Naive thymus-derived CD8-positive, alpha-beta T cell (primary cell): ENCODE data around the gene BMPR1A. TPM values are rescaled to one million over a fixed set of nuclear protein-coding genes. Genes with fewer than 3 reads are reported as not detected.
"Not testable (repeated sequence)": the region's sequence is repeated elsewhere in the genome, so short reads cannot be mapped to it uniquely, and the experiment has no call there.

Experiments
- ATAC-seq, 2 donors: fragments of 150-1000 bp; cut with Tn5 transposase in 1 of 2; sonication (Bioruptor Pico), chemical (Tn5 transposase) in 1 of 2; 1 replicate in 1 of 2; 2 replicates in 1 of 2; pipeline ENCODE4 v1.10.0; 2021; ENCODE audit warnings: mild to moderate bottlenecking in 2 of 2, moderate library complexity in 2 of 2
- POLR2A ChIA-PET: fragments of 350-600 bp; sonication (Branson Sonifier 250); formaldehyde crosslinking; loops from one replicate; lab custom pipeline; 2021; ENCODE audit warnings: antibody characterized with exemption; lab: Charles Lee
- DNase-seq, 10 donors: peaks; one replicate each; pipeline versions ENCODE4 v3.0.0 to v3.0.0-alpha.2; 2020 to 2022
- H3K27ac Mint-ChIP-seq, 10 donors: one replicate each; pipeline ENCODE4 v1.8.0; 2020 to 2022; ENCODE audit warnings: mild to moderate bottlenecking in 10 of 10, mixed read lengths in 10 of 10, moderate library complexity in 4 of 10, inconsistent platforms in 1 of 10
- H3K27me3 Mint-ChIP-seq, 5 donors: one replicate each; pipeline ENCODE4 v1.8.0; 2021 to 2022; ENCODE audit warnings: mixed read lengths in 5 of 5
- H3K36me3 Mint-ChIP-seq, 3 donors: one replicate each; pipeline ENCODE4 v1.8.0; 2020 to 2022; ENCODE audit warnings: mixed read lengths in 3 of 3, mild to moderate bottlenecking in 2 of 3, inconsistent platforms in 1 of 3
- H3K4me1 Mint-ChIP-seq, 4 donors: one replicate each; pipeline ENCODE4 v1.8.0; 2021 to 2022; ENCODE audit warnings: mixed read lengths in 4 of 4
- H3K4me3 Mint-ChIP-seq, 10 donors: one replicate each; pipeline ENCODE4 v1.8.0; 2020 to 2022; ENCODE audit warnings: mild to moderate bottlenecking in 10 of 10, mixed read lengths in 10 of 10, moderate library complexity in 6 of 10, inconsistent platforms in 1 of 10
- H3K9me3 Mint-ChIP-seq, 9 donors: one replicate each; pipeline ENCODE4 v1.8.0; 2020 to 2022; ENCODE audit warnings: mixed read lengths in 9 of 9, mild to moderate bottlenecking in 3 of 9, inconsistent platforms in 1 of 9, moderate library complexity in 1 of 9
- polyA plus RNA-seq, 3 donors: library from polyadenylated mRNA; unstranded; fragments of 300-500 nt; fragmentation: Illumina TruSeq; gene quantifications; one replicate each; pipeline ENCODE4 v1.2.3, GENCODE V29; 2021
- total RNA-seq, 8 experiments: library from RNA in 2 of 8; stranded (reverse) in 2 of 8; gene quantifications; one replicate each; pipeline ENCODE4 v1.2.3 and lab custom pipeline; 2021 to 2026

The BMPR1A gene
- total and polyA plus RNA-seq, 5 experiments from 2014 or later, result 1.1 to 11.0 (median 5.2) TPM

DNA sequence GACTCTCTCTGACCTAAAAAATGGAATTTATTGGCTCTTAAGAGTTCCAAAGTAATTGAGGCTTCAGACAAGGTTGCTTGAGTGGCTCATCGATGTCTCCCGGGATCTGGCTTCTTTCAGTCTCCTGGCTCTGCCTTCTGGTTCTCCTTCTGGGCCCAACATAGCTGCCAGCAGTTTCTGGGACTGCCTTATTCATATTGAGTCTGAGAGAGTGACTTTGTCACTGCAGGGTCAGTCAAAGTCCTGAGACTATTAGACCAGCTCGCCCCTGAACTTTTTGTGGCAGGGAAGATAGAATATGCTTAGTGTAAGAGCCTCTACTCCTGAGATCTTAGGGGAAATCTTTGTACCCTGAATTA lies 107.0 kb downstream of the BMPR1A start:
- Mint-ChIP-seq H3K4me3 (no peak overlapping the region), H3K36me3 (no peaks in the 10 kb centered on the region), H3K27ac (no peak overlapping the region), H3K27me3 (no peaks in the 10 kb centered on the region), H3K4me1 (peaks cover 0 to 5% (median 0%) of the 10 kb centered on the region in 4 donors), H3K9me3 (no peaks in the 10 kb centered on the region)
- ATAC-seq (no peak), DNase-seq (no peak)
- POLR2A ChIA-PET, result no interaction called here

DNA sequence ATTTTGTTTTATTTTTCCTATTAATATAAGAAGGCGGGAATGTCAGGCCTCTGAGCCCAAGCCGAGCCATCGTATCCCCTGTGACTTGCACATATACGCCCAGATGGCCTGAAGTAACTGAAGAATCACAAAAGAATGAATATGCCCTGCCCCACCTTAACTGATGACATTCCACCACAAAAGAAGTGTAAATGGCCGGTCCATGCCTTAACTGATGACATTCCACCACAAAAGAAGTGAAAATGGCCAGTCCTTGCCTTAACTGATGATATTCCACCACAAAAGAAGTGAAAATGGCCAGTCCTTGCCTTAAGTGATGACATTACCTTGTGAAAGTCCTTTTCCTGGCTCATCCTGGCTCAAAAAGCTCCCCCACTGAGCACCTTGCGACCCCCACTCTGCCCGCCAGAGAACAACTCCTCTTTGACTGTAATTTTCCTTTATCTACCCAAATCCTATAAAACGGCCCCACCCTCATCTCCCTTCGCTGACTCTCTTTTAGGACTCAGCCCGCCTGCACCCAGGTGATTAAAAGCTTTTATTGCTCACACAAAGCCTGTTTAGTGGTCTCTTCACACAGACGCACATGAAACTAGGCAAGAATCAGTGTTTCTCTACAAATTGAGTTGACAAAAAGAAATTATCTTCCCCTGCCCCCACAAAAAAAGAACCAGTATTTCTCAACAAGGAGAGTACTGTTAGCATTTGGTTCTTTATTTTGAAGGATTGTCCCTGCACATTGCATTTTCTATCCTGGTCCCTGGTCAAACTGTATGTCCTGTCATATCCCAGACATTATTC lies 108.8 kb downstream of the BMPR1A start:
- H3K27ac Mint-ChIP-seq, H3K4me1 Mint-ChIP-seq, H3K36me3 Mint-ChIP-seq, DNase-seq, H3K27me3 Mint-ChIP-seq, H3K9me3 Mint-ChIP-seq, H3K4me3 Mint-ChIP-seq, ATAC-seq, POLR2A ChIA-PET: not testable (repeated sequence)

DNA sequence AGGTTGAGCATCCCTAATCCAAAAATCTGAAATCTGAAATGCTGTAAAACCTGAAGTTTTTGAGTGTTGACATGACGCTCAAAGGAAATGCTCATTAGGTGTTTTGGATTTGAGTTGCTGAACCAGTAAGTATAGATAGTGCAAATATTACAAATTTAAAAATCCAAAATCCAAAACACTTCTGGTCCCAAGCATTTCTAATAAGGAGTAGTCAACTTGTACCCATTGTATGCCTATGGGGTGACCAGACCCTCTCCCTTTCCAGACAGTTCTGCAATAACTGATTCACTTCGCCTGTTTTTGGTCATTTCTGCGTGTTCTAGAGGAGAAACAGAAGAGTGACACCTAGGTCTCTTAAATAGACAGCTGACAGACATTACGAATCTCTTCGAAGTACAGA lies 110.7 kb downstream of the BMPR1A start:
- peaks cover 0 to 5% (median 0%) of the 10 kb centered on the region in 3 donors for H3K36me3 Mint-ChIP-seq
- no peak for DNase-seq
- H3K9me3 Mint-ChIP-seq, result no peaks in the 10 kb centered on the region
- peaks cover 0 to 3% (median 0%) of the 10 kb centered on the region in 4 donors for H3K4me1 Mint-ChIP-seq
- H3K27ac Mint-ChIP-seq, result no peak overlapping the region
- POLR2A ChIA-PET, result no interaction called here
- ATAC-seq, result no peak
- no peak overlapping the region for H3K4me3 Mint-ChIP-seq
- H3K27me3 Mint-ChIP-seq, result no peaks in the 10 kb centered on the region

DNA sequence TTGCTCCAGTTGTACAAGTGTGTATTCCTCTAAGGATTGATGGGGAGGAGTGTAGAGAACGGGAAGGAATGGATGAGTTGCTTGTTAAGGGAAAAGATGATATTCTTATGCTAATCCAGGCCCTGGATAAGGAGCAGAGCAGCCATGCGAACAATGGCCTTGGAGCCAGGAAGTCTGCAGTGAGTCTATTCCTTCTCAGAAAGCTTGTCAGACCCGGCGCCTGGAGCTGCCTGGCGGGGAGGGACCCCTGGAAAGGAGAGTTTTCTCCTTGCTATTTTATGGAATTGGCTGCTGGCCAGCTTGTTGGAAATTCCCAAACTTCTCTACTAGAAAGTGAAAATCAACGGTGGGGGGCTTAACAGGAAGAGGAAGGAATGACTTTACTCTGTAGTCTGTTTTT lies 111.9 kb downstream of the BMPR1A start:
- Mint-ChIP-seq H3K36me3 (peaks cover 0 to 5% (median 0%) of the 10 kb centered on the region in 3 donors), H3K4me3 (no peak overlapping the region), H3K27ac (no peak overlapping the region), H3K9me3 (no peaks in the 10 kb centered on the region), H3K27me3 (no peaks in the 10 kb centered on the region), H3K4me1 (peaks cover 0 to 2% (median 0%) of the 10 kb centered on the region in 4 donors)
- no peak for DNase-seq
- ATAC-seq, result no peak
- POLR2A ChIA-PET, result no interaction called here

DNA sequence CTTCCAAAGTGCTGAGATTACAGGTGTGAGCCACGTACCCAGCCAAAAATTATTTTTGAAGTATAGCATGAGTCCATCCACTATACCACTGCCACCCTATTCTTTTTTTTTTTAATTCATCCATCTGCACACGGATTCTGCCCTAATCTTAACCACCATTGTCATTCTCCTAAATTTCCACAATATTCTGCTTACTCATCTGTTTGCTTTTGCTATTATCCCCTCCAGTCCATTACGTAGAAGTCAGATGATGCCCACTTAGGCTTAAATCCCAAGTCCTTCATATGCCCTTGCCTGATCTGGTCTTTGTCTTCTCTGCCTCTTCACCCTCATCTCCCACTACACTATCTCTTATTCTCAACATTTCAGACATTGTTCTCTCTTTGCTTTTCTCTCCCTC lies 114.3 kb downstream of the BMPR1A start:
- Mint-ChIP-seq H3K27me3 (no peaks in the 10 kb centered on the region), H3K9me3 (no peaks in the 10 kb centered on the region), H3K27ac (no peak overlapping the region), H3K4me1 (no peaks in the 10 kb centered on the region), H3K4me3 (no peak overlapping the region), H3K36me3 (peaks cover 0 to 6% (median 0%) of the 10 kb centered on the region in 3 donors)
- no peak for ATAC-seq
- no peak for DNase-seq
- POLR2A ChIA-PET, result no interaction called here

DNA sequence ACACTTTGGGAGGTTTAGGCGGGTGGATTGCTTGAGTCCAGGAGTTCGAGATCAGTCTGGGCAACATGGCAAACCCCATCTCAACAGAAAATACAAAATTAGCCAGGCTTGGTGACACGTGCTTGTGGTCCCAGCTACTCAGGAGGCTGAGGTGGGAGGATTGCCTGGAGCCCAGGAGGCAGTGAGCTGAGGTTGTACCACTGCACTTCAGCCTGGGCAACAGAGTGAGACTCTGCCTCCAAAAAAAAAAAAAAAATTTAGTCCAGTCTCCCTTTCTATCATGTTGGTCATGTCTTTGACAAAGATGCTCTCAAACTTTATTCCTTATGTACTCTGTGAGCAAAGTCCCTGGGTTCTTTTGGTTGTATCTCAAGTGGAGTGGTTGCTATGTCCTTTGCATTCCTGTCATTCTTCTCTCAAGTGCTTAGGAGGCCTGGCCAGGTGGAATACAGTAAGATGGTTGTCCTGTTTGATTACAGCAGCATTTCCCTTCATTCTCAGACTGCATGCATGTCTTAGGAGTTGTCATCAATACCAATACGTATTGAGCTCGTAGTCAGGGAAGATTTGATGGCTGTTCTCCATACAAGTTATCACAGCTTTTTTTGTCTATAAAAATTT lies 115.3 kb downstream of the BMPR1A start:
- no peaks in the 10 kb centered on the region for H3K27me3 Mint-ChIP-seq
- H3K4me3 Mint-ChIP-seq, result no peak overlapping the region
- DNase-seq (no peak), ATAC-seq (no peak)
- POLR2A ChIA-PET, result no interaction called here
- no peaks in the 10 kb centered on the region for H3K9me3 Mint-ChIP-seq
- H3K36me3 Mint-ChIP-seq, result peaks cover 0 to 7% (median 2%) of the 10 kb centered on the region in 3 donors
- peak overlapping the region in 1 of 10 donors; percentile 37 for H3K27ac Mint-ChIP-seq
- no peaks in the 10 kb centered on the region for H3K4me1 Mint-ChIP-seq

DNA sequence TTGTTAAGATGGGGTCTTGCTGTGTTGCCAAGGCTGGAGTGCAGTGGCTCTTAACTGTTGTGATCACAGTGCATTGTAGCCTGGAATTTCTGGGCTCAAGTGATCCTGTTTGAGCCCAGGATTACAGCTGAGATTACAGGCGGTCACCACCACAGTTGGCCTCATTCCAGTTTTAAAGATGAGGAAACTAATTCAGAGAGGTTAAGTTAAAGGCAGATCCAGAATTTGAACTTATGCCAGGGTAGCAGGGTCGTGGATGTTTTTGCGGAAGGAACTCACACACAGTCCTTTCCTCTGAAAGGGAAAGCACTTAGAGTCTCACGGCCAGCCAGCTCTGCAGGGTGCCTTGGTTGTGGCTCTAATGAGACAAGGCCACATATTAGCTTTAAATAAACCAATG lies 116.3 kb downstream of the BMPR1A start:
- ATAC-seq, result no peak
- no peak overlapping the region for H3K4me3 Mint-ChIP-seq
- peaks cover 0 to 7% (median 2%) of the 10 kb centered on the region in 3 donors for H3K36me3 Mint-ChIP-seq

DNA sequence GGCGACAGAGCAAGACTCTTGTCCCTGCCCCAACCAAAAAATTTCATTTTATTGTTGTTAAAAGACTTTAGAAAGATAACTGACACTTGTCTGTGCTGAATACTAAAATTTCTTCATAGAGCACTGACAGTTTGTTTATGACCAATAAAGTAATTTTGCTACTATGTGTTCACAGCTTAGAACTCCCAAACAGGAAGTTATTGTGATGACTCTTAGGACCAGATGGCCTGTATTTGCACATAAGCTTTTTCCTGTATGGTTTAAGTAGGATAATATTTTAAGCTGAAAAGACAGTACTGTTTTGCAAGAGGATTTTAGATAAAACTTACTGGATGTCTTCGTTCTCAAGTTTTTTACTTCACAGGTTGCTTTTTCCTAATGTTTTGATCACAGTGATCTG lies 120.3 kb downstream of the BMPR1A start:
- no peak for DNase-seq

More for the DNA sequence above, 116.3 kb downstream of the BMPR1A start:
- Mint-ChIP-seq H3K27ac (no peak overlapping the region), H3K9me3 (no peaks in the 10 kb centered on the region), H3K27me3 (no peaks in the 10 kb centered on the region), H3K4me1 (no peaks in the 10 kb centered on the region)
- POLR2A ChIA-PET, result no interaction called here
- no peak for DNase-seq

DNA sequence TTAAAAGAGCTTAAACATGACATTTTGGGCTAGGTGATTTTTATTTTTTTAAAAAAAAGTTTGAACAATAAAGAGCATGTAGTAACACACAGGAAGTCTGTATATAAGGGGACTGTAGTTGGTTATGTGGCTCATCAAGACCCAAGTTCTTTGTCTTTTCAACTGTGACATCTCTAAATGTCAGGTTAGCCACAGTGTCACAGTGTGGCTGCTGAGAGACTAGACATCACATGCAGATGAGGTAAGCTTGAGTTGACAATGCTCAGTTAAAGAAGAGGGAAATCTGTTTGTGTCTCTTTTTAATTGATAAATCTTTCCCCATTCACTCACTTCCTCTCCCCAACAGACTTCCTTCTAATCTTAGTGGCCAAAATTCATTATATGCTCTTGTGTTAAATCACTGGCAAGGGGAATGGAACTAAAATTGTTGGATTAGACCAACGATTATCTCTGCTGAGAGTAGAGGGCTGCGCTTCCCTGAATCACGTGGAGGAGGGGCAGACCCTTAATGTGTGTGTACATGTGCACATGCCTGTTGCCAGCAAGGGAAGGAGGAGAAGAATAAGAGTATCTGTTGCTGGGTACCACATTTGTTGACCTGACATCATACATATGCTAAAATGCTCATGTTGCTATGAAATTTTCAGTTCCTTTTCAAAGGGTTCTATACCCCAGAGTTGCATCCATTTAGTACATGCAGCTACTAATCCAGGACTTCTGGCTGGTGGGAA lies 122.7 kb downstream of the BMPR1A start:
- Mint-ChIP-seq H3K27ac (no peak overlapping the region), H3K4me3 (no peak overlapping the region), H3K9me3 (no peaks in the 10 kb centered on the region), H3K27me3 (no peaks in the 10 kb centered on the region), H3K4me1 (peaks cover 0 to 3% (median under 1%) of the 10 kb centered on the region in 4 donors), H3K36me3 (peaks cover 0 to 3% (median 2%) of the 10 kb centered on the region in 3 donors)
- POLR2A ChIA-PET, result no interaction called here
- ATAC-seq, result peak in 1 of 2 donors; percentile 38
- no peak for DNase-seq

More for the DNA sequence above, 120.3 kb downstream of the BMPR1A start:
- Mint-ChIP-seq H3K27ac (no peak overlapping the region), H3K27me3 (no peaks in the 10 kb centered on the region), H3K4me1 (peaks cover 0 to 3% (median under 1%) of the 10 kb centered on the region in 4 donors), H3K9me3 (no peaks in the 10 kb centered on the region), H3K4me3 (no peak overlapping the region), H3K36me3 (peaks cover 0 to 4% (median 2%) of the 10 kb centered on the region in 3 donors)
- ATAC-seq, result no peak
- POLR2A ChIA-PET, result no interaction called here

DNA sequence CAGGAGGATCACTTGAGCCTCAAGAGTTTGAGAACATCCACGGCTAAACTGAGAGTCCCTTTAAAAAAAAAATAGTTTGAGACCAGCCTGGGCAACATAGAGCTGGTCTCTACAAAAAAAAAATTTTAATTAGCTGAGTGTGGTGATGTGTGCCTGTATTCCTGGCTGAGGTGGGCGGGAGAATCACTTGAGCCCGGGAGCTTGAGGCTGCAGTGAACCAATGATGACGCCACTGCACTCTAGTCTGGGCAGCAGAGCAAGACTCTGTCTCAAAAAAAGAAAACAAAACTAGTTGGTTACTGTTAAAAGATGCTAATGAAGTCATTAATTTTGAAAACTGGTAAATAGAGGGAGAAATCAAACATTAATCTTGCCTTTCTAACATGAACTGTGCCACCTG lies 124.6 kb downstream of the BMPR1A start:
- Mint-ChIP-seq H3K9me3 (no peaks in the 10 kb centered on the region), H3K4me1 (peaks cover 0 to 3% (median under 1%) of the 10 kb centered on the region in 4 donors), H3K36me3 (no peaks in the 10 kb centered on the region), H3K4me3 (no peak overlapping the region), H3K27me3 (no peaks in the 10 kb centered on the region), H3K27ac (no peak overlapping the region)
- DNase-seq, result no peak
- ATAC-seq, result no peak
- POLR2A ChIA-PET, result no interaction called here

DNA sequence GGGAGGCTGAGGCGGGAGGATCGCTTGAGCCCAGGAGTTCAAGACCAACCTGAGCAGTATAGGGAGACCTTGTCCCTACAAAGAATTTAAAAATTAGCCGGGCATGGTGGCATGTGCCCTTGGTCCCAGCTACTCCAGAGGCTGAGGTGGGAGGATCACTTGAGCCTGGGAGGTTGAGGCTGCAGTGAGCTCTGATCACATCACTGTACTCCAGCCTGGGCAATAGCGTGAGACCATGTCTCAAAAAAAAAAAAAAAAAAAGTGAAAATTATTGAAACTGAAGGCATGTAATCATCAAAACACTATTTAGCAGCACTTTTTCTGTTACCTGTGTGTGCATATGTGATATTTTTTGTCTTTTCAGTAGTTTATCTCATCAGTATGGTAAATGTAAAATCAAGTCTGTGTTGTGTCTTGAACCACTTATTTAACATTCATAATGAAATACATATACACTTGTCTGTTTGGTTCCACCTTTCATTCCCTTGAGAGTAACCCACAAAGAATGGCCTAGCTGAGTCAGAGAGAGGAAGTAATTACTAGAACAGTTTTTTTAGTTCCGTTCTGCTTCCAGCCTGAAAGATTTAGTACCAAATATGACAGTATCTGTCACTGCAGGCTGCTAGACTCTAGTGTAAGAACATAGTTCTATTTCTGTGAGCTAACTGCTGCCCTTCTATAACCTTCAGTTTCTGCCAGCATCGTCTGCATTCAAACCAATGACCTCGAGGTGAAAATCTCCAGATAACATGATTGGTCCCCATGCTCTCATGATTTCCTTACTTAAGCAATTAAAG lies 132.4 kb downstream of the BMPR1A start:
- Mint-ChIP-seq H3K27ac (peak overlapping the region in 2 of 10 donors; percentile 1 to 66), H3K9me3 (no peaks in the 10 kb centered on the region)
- POLR2A ChIA-PET, result interaction anchor here (0.7 kb wide), 1 partner anchor 706 kb away, joined by 3 read pairs; no protein-coding TSS in a partner anchor

DNA sequence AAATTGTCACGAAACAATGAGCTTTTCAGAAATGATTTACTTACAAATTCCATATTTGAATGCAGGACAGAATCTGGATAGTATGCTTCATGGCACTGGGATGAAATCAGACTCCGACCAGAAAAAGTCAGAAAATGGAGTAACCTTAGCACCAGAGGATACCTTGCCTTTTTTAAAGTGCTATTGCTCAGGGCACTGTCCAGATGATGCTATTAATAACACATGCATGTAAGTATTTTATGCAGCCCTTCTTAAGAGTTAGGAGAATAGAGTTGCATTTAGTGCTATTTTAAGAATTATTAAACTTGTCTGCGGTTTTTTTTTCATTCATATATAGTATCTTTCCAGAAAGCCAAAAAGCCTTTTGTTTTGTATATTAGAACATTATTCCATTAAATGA lies 133.6 kb downstream of the BMPR1A start:
- Mint-ChIP-seq H3K27me3 (no peaks in the 10 kb centered on the region), H3K9me3 (no peaks in the 10 kb centered on the region), H3K4me1 (peaks cover 0 to 7% (median 0%) of the 10 kb centered on the region in 4 donors), H3K4me3 (no peak overlapping the region), H3K27ac (no peak overlapping the region), H3K36me3 (peaks cover 0 to 9% (median 2%) of the 10 kb centered on the region in 3 donors)
- POLR2A ChIA-PET, result no interaction called here
- DNase-seq (no peak), ATAC-seq (no peak)

More for the DNA sequence above, 132.4 kb downstream of the BMPR1A start:
- Mint-ChIP-seq H3K4me3 (no peak overlapping the region), H3K36me3 (peaks cover 0 to 9% (median 2%) of the 10 kb centered on the region in 3 donors), H3K27me3 (no peaks in the 10 kb centered on the region), H3K4me1 (peaks cover 0 to 7% (median 0%) of the 10 kb centered on the region in 4 donors)
- ATAC-seq (no peak), DNase-seq (no peak)
